HepG2 (cell line): ENCODE data around the gene GNG7. TPM values are rescaled to one million over a fixed set of nuclear protein-coding genes. Genes with fewer than 3 reads are reported as not detected.
A peak's percentile ranks its signal among the peaks of the same experiment; 100 is the strongest.

Experiments
- ARHGAP35 ChIP-seq: sonication (generic); formaldehyde crosslinking; IDR thresholded peaks from 2 replicates; pipeline ENCODE4 v1.9.0; 2022; ENCODE audit warnings: mild to moderate bottlenecking, inconsistent platforms, moderate library complexity, missing genetic modification reagents, borderline replicate concordance
- BHLHE40 ChIP-seq: IDR thresholded peaks from 2 replicates; pipeline ENCODE4 v1.6.1; 2011; ENCODE audit warnings: low read length, improper control_type of control experiment
- CEBPG ChIP-seq: IDR thresholded peaks from 2 replicates; pipeline ENCODE4 v1.6.1; 2016
- JUN ChIP-seq: sonication (generic); formaldehyde crosslinking; IDR thresholded peaks from 2 replicates; pipeline ENCODE4 v1.4.0; 2020; ENCODE audit warnings: mild to moderate bottlenecking, missing genetic modification reagents
- NFYB ChIP-seq: sonication (generic); formaldehyde crosslinking; IDR thresholded peaks from 2 replicates; pipeline ENCODE4 v1.4.0; 2020; ENCODE audit warnings: missing genetic modification reagents
- NR2F2 ChIP-seq: IDR thresholded peaks from 2 replicates; pipeline ENCODE4 v1.6.1; 2012; ENCODE audit warnings: low read depth, inconsistent platforms, borderline replicate concordance
- REPIN1 ChIP-seq: sonication (generic); formaldehyde crosslinking; IDR thresholded peaks from 2 replicates; pipeline ENCODE4 v1.8.0; 2022; ENCODE audit warnings: missing genetic modification reagents, low read depth, mild to moderate bottlenecking, borderline replicate concordance
- RXRB ChIP-seq: IDR thresholded peaks from 2 replicates; pipeline ENCODE4 v1.6.1; 2016; ENCODE audit warnings: borderline replicate concordance, missing genetic modification reagents, missing compliant biosample characterization
- ZC3H13 ChIP-seq: sonication (generic); formaldehyde crosslinking; IDR thresholded peaks from 2 replicates; pipeline ENCODE4 v1.8.1; 2023; ENCODE audit warnings: mild to moderate bottlenecking, missing genetic modification reagents, moderate library complexity
- ZNF12 ChIP-seq: sonication (generic); formaldehyde crosslinking; IDR thresholded peaks from 2 replicates; pipeline ENCODE4 v1.5.0; 2020; ENCODE audit warnings: missing genetic modification reagents
- ZNF30 ChIP-seq: sonication (generic); formaldehyde crosslinking; IDR thresholded peaks from 2 replicates; pipeline ENCODE4 v1.5.0; 2020; ENCODE audit warnings: mild to moderate bottlenecking, missing genetic modification reagents
- ZNF430 ChIP-seq: sonication (generic); formaldehyde crosslinking; IDR thresholded peaks from 2 replicates; pipeline ENCODE4 v1.9.0; 2021; ENCODE audit warnings: mild to moderate bottlenecking, missing genetic modification reagents
- ZNF563 ChIP-seq: sonication (generic); formaldehyde crosslinking; IDR thresholded peaks from 2 replicates; pipeline ENCODE4 v1.8.0; 2022; ENCODE audit warnings: mild to moderate bottlenecking, moderate library complexity, missing genetic modification reagents
- ZNF607 ChIP-seq: sonication (generic); formaldehyde crosslinking; IDR thresholded peaks from 2 replicates; pipeline ENCODE4 v1.5.1; 2020; ENCODE audit warnings: missing genetic modification reagents, mild to moderate bottlenecking, borderline replicate concordance
- ZNF616 ChIP-seq: sonication (generic); formaldehyde crosslinking; IDR thresholded peaks from 2 replicates; pipeline ENCODE4 v1.5.0; 2020; ENCODE audit warnings: low read depth, mild to moderate bottlenecking, missing genetic modification reagents
- ZNF776 ChIP-seq: sonication (generic); formaldehyde crosslinking; IDR thresholded peaks from 2 replicates; pipeline ENCODE4 v1.4.0; 2020; ENCODE audit warnings: mild to moderate bottlenecking, missing genetic modification reagents
- polyA plus RNA-seq, 8 experiments: library from polyadenylated mRNA; depleted of rRNA in 3 of 8; stranded (reverse) in 7 of 8; unstranded in 1 of 8; fragments of >200 nt; fragmentation: Illumina TruSeq in 4 of 8; extraction: Trizol in 4 of 8; gene quantifications; 2 replicates each; pipeline versions ENCODE4 v1.2.1 to v1.2.3, GENCODE V29; 2011 to 2016; ENCODE audit warnings: low read depth in 4 of 8, missing spikeins in 1 of 8, mixed read lengths in 1 of 8; ENCODE audit not compliant: insufficient read depth in 1 of 8
- total RNA-seq, 5 experiments: library from RNA; depleted of rRNA; stranded (reverse); fragments of >200 nt; fragmentation: Illumina TruSeq; extraction: Trizol; gene quantifications; 2 replicates each; pipeline ENCODE4 v1.2.3, GENCODE V29; 2016; ENCODE audit warnings: low read depth in 1 of 5
- TF ChIP-seq, protein P1 (sequence below): sonication (generic); formaldehyde crosslinking; IDR thresholded peaks from 2 replicates; pipeline ENCODE4 v1.4.0; 2020; ENCODE audit warnings: missing genetic modification reagents
- TF ChIP-seq, protein P2 (sequence below): sonication (generic); formaldehyde crosslinking; IDR thresholded peaks from 2 replicates; pipeline ENCODE4 v1.4.0; 2020; ENCODE audit warnings: missing genetic modification reagents
- TF ChIP-seq, protein P3 (sequence below): IDR thresholded peaks from 2 replicates; pipeline ENCODE4 v1.6.1; 2016; ENCODE audit warnings: missing compliant biosample characterization, missing genetic modification reagents, borderline replicate concordance
- TF ChIP-seq, protein P4 (sequence below): sonication (generic); formaldehyde crosslinking; IDR thresholded peaks from 2 replicates; pipeline ENCODE4 v1.4.0; 2020; ENCODE audit warnings: missing genetic modification reagents
- TF ChIP-seq, protein P5 (sequence below): sonication (generic); formaldehyde crosslinking; IDR thresholded peaks from 2 replicates; pipeline ENCODE4 v1.5.0; 2020; ENCODE audit warnings: mild to moderate bottlenecking, missing genetic modification reagents
- TF ChIP-seq, protein P6 (sequence below), 2 experiments: sonication (generic) in 1 of 2; formaldehyde crosslinking in 1 of 2; IDR thresholded peaks; 2 replicates each; pipeline versions ENCODE4 v1.5.1 to v1.6.1; 2011 to 2020; ENCODE audit warnings: borderline replicate concordance in 1 of 2, low read depth in 1 of 2, low read length in 1 of 2, mild to moderate bottlenecking in 1 of 2, missing genetic modification reagents in 1 of 2, moderate library complexity in 1 of 2

GNG7 gene
- total and polyA plus RNA-seq, 2 of the 13 experiments (the other 11 are each of a cell fraction or from before 2014, with no cell fraction given), result 1.4 to 3.3 TPM

DNA sequence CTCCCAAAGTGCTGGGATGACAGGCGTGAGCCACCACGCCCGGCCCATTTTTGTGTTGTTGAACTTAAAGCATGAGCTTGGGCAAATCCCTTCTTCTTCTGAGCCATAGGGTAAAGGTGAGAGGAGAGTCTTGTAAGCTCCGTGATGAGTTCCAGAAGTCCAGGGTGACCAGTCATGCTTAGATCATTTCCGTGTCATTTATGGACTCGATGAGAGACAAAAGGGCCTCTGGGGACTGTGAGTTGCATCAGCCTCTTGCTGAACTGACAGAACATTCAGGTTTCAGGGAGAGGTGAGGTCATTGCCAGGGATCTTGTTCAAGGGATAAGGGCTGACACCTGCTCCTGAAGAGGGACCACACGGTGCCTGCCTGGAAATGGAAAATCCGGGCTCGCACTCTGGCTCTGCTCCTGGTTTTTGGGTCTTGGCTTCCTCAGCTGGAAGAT is 173.0 kb downstream of the GNG7 start (continued):
- TF ChIP-seq, protein P1, sequence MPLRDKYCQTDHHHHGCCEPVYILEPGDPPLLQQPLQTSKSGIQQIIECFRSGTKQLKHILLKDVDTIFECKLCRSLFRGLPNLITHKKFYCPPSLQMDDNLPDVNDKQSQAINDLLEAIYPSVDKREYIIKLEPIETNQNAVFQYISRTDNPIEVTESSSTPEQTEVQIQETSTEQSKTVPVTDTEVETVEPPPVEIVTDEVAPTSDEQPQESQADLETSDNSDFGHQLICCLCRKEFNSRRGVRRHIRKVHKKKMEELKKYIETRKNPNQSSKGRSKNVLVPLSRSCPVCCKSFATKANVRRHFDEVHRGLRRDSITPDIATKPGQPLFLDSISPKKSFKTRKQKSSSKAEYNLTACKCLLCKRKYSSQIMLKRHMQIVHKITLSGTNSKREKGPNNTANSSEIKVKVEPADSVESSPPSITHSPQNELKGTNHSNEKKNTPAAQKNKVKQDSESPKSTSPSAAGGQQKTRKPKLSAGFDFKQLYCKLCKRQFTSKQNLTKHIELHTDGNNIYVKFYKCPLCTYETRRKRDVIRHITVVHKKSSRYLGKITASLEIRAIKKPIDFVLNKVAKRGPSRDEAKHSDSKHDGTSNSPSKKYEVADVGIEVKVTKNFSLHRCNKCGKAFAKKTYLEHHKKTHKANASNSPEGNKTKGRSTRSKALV (CRISPR knock-in tag), result no peak
- no peak for TF ChIP-seq ZNF607 (CRISPR knock-in tag)
- TF ChIP-seq NR2F2, result no peak
- TF ChIP-seq, protein P2, sequence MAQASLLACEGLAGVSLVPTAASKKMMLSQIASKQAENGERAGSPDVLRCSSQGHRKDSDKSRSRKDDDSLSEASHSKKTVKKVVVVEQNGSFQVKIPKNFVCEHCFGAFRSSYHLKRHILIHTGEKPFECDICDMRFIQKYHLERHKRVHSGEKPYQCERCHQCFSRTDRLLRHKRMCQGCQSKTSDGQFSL (CRISPR knock-in tag), result no peak
- TF ChIP-seq RXRB (CRISPR knock-in tag), result peak; percentile 85
- no peak for TF ChIP-seq REPIN1 (CRISPR knock-in tag)
- TF ChIP-seq NFYB, result no peak
- TF ChIP-seq ZC3H13, result no peak
- TF ChIP-seq, protein P3, sequence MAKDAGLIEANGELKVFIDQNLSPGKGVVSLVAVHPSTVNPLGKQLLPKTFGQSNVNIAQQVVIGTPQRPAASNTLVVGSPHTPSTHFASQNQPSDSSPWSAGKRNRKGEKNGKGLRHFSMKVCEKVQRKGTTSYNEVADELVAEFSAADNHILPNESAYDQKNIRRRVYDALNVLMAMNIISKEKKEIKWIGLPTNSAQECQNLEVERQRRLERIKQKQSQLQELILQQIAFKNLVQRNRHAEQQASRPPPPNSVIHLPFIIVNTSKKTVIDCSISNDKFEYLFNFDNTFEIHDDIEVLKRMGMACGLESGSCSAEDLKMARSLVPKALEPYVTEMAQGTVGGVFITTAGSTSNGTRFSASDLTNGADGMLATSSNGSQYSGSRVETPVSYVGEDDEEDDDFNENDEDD (CRISPR knock-in tag), result no peak
- no peak for TF ChIP-seq ZNF563
- no peak for TF ChIP-seq ZNF616
- TF ChIP-seq CEBPG (CRISPR knock-in tag), result peak; percentile 97
- TF ChIP-seq, protein P4, sequence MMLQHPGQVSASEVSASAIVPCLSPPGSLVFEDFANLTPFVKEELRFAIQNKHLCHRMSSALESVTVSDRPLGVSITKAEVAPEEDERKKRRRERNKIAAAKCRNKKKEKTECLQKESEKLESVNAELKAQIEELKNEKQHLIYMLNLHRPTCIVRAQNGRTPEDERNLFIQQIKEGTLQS (CRISPR knock-in tag), result peak; percentile 88
- TF ChIP-seq JUN (CRISPR knock-in tag), result 0 out of 2 replicates have a peak, but pooled peaks have one; percentile 31
- TF ChIP-seq, protein P5, sequence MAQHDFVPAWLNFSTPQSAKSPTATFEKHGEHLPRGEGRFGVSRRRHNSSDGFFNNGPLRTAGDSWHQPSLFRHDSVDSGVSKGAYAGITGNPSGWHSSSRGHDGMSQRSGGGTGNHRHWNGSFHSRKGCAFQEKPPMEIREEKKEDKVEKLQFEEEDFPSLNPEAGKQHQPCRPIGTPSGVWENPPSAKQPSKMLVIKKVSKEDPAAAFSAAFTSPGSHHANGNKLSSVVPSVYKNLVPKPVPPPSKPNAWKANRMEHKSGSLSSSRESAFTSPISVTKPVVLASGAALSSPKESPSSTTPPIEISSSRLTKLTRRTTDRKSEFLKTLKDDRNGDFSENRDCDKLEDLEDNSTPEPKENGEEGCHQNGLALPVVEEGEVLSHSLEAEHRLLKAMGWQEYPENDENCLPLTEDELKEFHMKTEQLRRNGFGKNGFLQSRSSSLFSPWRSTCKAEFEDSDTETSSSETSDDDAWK (CRISPR knock-in tag), result no peak
- no peak for TF ChIP-seq ZNF430
- peak; percentile 26; the same call in 1 of the 2 replicates for TF ChIP-seq BHLHE40
- no peak for TF ChIP-seq ARHGAP35 (CRISPR knock-in tag)
- TF ChIP-seq ZNF12, result 0 out of 2 replicates have a peak, but pooled peaks have one; percentile 54
- no peak for TF ChIP-seq ZNF30 (CRISPR knock-in tag)
- no peak for TF ChIP-seq ZNF776 (CRISPR knock-in tag)
- TF ChIP-seq, protein P6, sequence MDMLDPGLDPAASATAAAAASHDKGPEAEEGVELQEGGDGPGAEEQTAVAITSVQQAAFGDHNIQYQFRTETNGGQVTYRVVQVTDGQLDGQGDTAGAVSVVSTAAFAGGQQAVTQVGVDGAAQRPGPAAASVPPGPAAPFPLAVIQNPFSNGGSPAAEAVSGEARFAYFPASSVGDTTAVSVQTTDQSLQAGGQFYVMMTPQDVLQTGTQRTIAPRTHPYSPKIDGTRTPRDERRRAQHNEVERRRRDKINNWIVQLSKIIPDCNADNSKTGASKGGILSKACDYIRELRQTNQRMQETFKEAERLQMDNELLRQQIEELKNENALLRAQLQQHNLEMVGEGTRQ (IDR thresholded peaks at IDR 0.05; ENCODE audit: low read depth, low read length), result no peak
- TF ChIP-seq, protein P6 (CRISPR knock-in tag; IDR thresholded peaks at IDR 0.05; ENCODE audit: borderline replicate concordance), result no peak
